Tongue (tissue), 2 donors: ENCODE measurements around the gene ROPN1L. TPM values are rescaled to one million over a fixed set of nuclear protein-coding genes. Genes with fewer than 3 reads are reported as not detected.
"Not testable (repeated sequence)": the region's sequence is repeated elsewhere in the genome, so short reads cannot be mapped to it uniquely, and the experiment has no call there.

Experiments
- DNase-seq: peaks from one replicate; pipeline ENCODE4 v3.0.0-alpha.2; 2015
- total RNA-seq: library from RNA; depleted of rRNA; stranded (reverse); fragments of >200 nt; gene quantifications from one replicate; pipeline ENCODE4 v1.2.3, GENCODE V29; 2014

Gene ROPN1L
- total RNA-seq, 1 donor from 2014 or later: 0.41 TPM

- DNase-seq: peak; percentile 23
Measured at GRCh38 chr5:10480237-10480985, 38.7 kb downstream of the ROPN1L start.

GRCh38 chr5:10481241-10481935 lies 39.7 kb downstream of the ROPN1L start:
- DNase-seq: no peak

DNA sequence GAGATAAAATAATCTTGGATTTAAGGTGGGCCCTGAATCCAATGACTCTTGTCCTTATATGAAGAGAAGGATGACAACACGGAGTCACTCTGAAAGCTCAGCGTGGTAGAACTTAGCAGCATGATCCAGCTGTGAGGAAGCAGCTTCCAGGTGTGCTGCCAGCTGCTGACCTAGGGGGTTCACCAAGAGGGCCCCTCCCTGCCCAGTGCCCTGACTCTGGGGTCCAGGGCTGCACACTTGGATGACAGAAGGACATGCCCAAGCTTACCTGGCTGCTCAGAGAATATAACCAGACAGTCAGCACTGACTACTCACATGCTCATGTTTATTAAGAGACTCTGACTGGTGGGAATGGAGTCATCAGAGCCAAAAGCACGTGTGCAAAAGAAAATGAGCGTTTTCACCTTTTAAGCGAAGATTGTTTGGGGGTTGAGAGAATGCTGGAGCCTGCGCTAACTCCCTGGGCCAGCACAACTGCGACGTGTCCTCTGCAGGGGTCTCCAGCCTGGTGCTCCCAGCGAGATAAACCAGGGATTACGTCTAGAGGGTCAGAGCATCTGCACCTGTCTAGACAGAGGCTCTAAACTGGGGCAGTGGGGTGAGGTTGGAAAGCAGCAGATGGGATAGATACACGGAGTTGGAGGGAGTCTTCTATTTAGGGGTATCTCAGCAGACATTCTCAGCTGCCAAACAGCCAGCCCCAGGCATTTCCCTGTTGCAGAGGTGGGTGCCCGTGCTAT lies 41.3 kb downstream of the ROPN1L start:
- no peak for DNase-seq

- no peak for DNase-seq
Measured at GRCh38 chr5:10484774-10485141, 43.1 kb downstream of the ROPN1L start.

DNA sequence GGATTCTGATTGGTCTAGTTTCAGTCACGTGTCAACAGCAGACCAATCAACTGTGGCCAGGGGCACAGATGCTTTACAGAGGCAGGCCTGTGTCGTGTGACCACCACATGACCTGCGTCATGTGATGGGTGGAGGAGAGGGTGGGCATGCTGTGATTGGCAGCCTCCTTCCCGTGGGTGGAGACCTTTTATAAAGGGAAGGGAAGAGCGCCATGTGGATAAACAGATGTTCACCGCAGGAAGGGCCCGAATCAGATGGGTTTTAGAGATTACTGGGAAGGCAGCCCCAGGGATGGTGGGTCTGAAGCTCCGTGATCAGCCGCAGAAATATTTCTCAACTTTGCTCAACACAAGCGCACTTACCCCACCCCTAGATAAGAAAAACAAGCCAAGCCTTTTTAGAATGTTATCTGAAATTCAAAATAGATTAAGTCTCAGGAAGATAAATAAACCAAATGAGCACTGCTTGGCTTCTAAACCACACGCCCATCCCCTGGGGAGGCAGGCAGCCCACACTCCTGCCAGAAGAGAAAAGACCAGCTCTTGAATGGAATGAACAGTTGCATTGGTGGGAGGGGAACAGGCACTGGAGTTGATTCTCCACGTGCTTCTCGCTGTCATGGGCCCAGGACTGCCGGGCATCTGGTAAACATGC lies 43.6 kb downstream of the ROPN1L start:
- peak; percentile 40 for DNase-seq

- no peak for DNase-seq
Measured at GRCh38 chr5:10485897-10486296, 44.2 kb downstream of the ROPN1L start.

DNA sequence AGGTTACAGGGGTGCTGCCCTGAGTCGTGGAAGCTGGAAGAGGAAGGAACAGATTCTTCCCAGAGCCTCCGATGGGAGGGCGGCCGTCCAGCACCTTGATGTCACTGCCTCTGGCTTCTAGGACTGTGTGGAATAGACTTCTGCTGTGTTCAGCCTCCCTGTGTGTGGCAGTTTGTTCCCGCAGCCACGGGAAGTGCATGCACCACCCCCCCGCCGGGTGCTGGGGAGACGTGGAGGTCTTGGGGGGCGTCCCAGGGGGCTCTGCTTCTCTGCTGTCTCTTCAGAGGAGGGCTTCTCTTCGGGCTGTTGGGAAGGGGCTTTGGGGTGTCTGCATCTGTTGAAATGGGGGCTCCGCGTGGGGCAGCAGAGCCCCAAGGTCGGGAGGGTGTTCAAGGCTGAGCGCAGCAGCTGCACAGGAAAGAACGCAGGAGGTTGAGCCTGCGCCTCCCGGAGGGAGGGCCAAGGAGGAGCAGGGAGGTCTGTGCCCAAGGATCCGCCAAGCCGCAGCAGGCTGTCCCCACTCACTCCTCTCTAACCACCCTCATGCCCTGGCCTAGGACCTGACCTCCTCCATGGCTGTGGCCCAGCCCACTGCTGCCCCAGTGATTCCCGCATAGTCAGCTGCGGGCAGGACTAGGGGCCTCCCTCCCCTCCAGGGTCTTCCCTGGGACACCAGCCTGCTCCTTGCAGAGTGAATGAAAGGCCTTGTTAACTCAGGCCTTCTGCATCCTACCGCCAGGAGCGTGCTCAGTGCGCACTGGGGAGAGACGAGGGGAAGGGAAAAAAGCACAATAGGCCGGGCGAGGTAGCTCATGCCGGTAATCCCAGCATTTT lies 45.0 kb downstream of the ROPN1L start:
- no peak for DNase-seq

DNA sequence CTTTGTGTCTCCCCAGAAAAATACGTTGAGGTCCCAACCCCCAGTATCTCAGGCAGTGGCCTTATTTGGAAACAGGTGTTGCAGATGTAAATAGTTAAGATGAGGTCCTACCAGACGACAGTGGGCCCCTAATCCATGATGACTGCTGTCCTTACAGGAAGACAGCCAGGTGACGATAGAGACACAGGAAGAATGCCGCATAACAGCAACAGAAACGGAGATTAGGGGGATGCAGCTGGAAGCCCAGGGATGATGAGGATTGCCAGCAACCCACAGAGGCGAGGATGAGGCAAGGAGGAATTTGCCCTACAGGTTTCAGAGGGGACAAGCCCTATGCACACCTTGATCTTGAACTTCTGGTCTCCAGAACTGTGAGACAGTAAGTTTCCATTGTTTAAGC lies 46.5 kb downstream of the ROPN1L start:
- no peak for DNase-seq

- DNase-seq: no peak
Measured at GRCh38 chr5:10489810-10490426, 48.2 kb downstream of the ROPN1L start.

- DNase-seq: no peak
Measured at GRCh38 chr5:10490927-10491672, 49.4 kb downstream of the ROPN1L start.

DNA sequence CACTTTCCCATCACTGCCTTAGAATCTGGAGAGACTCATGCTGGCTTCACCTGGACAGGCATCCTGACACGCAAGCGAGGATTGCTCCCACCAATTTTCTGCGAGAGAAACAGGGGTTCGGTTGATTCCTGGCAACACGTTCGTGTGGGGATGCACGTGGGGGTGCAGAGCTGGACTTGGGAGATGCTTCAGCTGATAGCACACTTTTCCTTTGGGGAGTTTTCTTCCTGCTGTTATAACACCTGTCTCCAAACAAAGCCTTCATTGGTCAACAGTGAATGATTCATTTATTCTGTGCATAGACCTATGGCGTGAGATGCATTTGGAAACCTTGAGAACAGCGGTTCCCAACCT lies 50.0 kb downstream of the ROPN1L start:
- DNase-seq: no peak

DNA sequence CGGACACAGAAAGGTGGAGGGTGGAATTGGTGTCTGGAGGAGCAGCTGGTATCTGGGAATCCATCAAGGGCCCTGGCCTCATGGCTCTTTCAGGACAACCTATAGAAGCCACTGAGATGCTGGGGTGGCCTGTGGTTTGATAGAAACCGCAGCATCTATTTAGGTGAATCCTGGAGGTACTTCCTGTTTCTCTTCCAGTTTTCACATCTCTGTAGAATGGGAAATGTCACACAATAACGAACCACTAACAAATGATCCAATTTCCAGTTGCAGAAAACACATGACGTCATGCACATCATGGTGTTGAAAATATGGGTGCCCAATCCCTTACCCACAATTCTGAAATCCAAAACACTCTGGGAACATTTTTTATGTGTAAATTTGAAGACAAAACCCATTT lies 52.2 kb downstream of the ROPN1L start:
- no peak for DNase-seq

DNA sequence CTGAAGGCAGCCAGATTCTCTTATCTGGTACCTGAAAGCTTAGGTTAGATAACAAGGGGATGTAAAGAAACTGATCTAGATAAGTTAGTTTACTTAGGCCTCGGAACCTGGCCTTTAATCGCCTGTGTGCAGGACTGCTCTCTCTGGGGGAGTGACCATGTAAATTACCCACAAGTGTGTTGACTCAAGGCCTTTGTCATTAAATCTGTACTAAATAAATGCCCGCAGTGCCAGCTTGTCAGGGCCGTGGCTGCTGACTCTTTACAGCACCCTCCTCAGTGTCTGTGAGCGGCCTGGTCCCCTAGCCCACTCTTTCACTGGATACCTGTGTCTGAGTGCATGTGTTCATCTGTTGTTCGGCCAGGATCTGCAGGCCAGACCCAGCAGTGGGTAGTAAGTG lies 52.8 kb downstream of the ROPN1L start:
- not testable (repeated sequence) for DNase-seq

DNA sequence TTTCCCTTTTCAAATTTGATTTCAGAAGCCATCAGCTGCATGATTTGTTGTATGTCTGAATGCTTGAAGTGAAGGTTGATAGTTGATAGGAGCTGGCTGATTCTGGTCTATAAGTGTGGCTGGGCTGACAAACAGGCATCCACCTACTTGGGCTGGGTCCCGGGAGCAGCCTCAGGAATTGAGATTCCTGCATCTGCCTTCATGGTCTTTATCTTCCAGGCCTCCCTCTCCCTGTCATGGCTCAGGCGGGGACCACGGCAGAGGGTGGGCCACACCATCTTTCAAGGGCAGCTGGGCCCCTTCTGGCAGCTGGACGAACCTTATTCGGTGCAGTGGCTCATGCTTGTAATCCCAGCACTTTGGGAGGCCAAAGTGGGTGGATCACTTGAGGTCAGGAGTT lies 55.9 kb downstream of the ROPN1L start:
- no peak for DNase-seq

DNA sequence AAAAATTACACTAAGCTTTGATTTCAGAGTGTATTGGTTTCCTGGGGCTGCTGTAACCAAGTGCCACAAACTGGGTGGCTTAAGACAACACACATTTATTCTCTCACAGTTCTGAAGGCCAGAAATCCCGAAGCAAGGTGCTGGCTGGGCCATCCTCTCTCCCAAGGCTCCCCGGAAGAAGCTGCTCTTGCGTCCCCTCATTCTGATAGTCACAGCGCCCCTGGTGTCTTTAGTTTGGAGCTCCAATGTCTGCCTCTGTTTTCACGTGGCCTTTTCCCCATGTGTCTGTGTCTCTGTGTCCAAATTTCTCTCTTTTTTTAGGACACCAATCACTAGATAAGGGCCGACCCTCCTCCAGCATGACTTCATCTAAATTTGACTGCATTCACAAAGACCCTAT lies 56.7 kb downstream of the ROPN1L start:
- no peak for DNase-seq

GRCh38 chr5:10499066-10499465 lies 57.4 kb downstream of the ROPN1L start:
- no peak for DNase-seq

DNA sequence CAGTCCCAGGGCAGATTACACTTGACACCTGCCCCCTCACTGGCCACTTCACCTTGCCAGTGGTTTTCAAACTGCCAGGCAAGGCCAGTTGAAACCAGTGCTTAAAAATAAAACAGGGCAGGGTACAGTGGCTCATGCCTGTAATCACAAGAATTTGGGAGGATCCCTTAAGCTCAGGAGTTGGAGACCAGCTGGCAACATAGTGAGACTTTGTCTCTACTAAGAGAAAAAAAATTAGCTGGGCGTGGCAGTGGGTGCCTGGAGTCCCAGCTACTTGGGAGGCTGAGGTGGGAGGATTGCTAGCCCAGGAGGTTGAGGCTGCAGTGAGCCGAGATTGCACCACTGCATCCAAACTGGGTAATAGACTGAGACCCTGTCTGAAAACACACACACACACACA lies 58.1 kb downstream of the ROPN1L start:
- no peak for DNase-seq

- DNase-seq: no peak
Measured at GRCh38 chr5:10500669-10501068, 59.0 kb downstream of the ROPN1L start.

- no peak for DNase-seq
Measured at GRCh38 chr5:10501554-10502075, 59.9 kb downstream of the ROPN1L start.

GRCh38 chr5:10502130-10502529 lies 60.5 kb downstream of the ROPN1L start:
- no peak for DNase-seq

- no peak for DNase-seq
Measured at GRCh38 chr5:10502578-10502977, 60.9 kb downstream of the ROPN1L start.
